GM12891 (cell line): Measurements from ENCODE around the gene LIN28B.

Source experiments
- DNase-seq: peaks from one replicate; pipeline ENCODE4 v3.0.0; 2011; ENCODE audit warnings: low spot score; ENCODE audit not compliant: insufficient read length
- FAIRE-seq: peaks from 2 replicates; lab custom pipeline; 2011; peaks lifted over from hg19 to GRCh38; lab: Jason Lieb, UNC
- PAX5 ChIP-seq: IDR thresholded peaks from 2 replicates; pipeline ENCODE4 v1.6.1; 2011; ENCODE audit warnings: low read length, moderate library complexity, mild to moderate bottlenecking; ENCODE audit not compliant: insufficient read depth, severe bottlenecking
- POLR2A ChIP-seq: IDR thresholded peaks from 2 replicates; pipeline ENCODE4 v1.6.1; 2011; ENCODE audit warnings: low read depth, low read length, control low read depth
- POLR2AphosphoS5 ChIP-seq: IDR thresholded peaks from 2 replicates; pipeline ENCODE4 v1.6.1; 2011; ENCODE audit warnings: low read depth, low read length, control low read depth
- POU2F2 ChIP-seq: IDR thresholded peaks from 2 replicates; pipeline ENCODE4 v1.6.1; 2011; ENCODE audit warnings: low read depth, mild to moderate bottlenecking, control low read depth, low read length, moderate library complexity
- SPI1 ChIP-seq: IDR thresholded peaks from 2 replicates; pipeline ENCODE4 v1.6.1; 2011; ENCODE audit warnings: low read depth, low read length, control low read depth
- TAF1 ChIP-seq: IDR thresholded peaks from 2 replicates; pipeline ENCODE4 v1.6.1; 2011; ENCODE audit warnings: low read depth, low read length, control low read depth

The LIN28B gene

DNA sequence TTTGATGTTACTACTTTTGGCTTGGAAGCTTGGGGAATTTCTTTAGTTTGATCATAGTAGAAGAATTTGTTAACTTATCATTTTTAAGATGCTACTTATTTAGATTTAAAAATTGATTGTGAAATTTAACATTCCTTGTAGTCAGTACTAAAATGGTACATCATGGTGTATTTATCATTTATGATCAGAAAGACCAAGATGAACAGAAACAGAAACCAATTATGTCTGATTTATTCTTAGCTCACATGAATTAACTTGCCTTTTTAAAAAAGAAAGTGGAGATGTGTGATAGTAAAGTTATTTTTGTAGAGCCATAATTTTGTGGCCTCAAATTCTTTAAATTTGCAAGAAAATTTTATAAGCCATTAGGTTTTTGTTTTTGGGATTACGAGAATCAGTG, 77.6 kb downstream of the LIN28B start:
- FAIRE-seq = no peak

DNA sequence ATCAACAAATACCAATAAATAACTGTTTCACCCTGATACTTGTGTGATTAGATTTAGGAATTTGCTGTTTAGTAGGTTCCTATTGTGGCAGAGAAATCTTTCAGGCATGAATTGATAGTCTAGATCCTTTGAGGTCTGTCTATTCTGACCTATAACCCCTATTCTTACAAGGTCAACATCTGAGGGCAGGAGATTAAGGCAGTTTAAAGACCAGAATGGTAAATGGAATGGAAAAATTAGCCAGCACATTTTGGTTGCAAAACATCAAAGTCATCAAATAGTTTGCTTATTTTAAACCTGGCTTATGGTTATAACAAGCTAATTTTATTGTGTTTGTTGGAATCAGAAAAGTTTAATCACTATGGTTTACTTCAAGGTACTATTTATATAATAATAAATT, 78.4 kb downstream of the LIN28B start:
- FAIRE-seq (no peak), DNase-seq (no peak)
- TF ChIP-seq SPI1 (no peak), POU2F2 (no peak), TAF1 (no peak), PAX5 (no peak), POLR2AphosphoS5 (no peak), POLR2A (no peak)

More for the DNA sequence above, 77.6 kb downstream of the LIN28B start:
- no peak for DNase-seq
- TF ChIP-seq POLR2A = no peak
- TF ChIP-seq POLR2AphosphoS5 = no peak
- TF ChIP-seq TAF1 = no peak
- no peak for TF ChIP-seq PAX5
- TF ChIP-seq POU2F2 = no peak
- TF ChIP-seq SPI1 = no peak

DNA sequence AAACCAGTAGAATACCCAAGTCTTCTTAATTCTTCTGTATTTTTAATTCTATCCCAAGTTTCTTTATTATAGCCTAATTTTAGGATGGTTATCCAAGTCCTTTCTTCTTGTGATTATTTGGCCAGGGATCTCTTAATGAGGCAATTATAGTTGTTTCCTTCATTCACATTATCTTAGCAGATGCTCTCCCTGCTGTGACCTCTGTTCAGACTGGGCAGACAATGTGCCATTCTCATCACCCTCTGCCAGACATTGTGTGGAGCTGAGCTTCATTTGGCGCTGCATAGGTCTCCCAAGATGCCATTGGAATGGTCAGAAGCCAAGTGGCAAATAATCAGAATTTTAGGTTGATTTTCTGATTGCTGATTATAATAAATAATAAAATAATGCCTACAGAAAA, 79.4 kb downstream of the LIN28B start:
- TF ChIP-seq POU2F2 (no peak), POLR2AphosphoS5 (no peak), POLR2A (no peak), SPI1 (no peak), PAX5 (no peak), TAF1 (no peak)
- DNase-seq (no peak), FAIRE-seq (no peak)

DNA sequence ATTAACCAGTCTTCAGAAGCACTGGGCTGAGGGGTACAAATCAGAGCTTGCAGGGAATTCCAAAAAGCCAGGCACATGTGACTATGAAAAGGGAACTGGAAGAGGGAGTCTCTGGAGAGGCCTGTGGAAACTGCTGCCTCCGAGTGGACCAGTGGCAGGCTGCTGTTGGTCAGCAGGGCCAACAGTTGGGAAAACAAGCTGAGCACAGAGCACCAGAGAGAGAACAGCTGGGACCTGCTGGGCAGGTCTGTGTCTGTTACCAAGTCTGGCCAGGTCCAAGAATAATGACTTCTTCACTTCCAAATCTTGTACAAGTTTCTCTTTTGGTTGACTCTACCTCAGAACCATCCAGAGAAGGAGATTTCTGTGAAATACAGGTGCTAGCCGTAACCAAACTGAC, 81.4 kb downstream of the LIN28B start:
- no peak for FAIRE-seq
- no peak for TF ChIP-seq POLR2AphosphoS5
- TF ChIP-seq SPI1 = no peak
- no peak for TF ChIP-seq POLR2A
- no peak for DNase-seq

DNA sequence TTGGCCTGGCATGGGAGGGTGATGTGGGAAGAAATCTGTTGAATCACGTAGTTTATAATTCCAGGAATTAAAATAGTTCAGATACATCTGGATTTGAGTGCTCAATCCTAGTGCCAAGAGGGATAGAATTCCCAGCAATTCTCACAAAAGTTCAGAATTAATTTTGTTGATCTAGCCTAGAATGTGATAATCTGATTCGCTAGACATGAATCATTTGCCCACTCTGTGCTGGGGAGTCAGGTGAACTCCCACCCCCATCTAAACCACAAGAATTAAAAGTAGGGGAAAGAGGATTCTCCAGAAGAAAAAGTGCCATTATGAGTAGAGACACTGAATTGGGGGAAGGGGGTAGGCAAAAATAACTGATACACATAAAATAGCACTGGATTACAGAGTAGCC, 85.0 kb downstream of the LIN28B start:
- no peak for DNase-seq
- TF ChIP-seq TAF1 (no peak), POU2F2 (no peak), POLR2AphosphoS5 (no peak), PAX5 (no peak), SPI1 (no peak), POLR2A (no peak)
- FAIRE-seq = no peak

DNA sequence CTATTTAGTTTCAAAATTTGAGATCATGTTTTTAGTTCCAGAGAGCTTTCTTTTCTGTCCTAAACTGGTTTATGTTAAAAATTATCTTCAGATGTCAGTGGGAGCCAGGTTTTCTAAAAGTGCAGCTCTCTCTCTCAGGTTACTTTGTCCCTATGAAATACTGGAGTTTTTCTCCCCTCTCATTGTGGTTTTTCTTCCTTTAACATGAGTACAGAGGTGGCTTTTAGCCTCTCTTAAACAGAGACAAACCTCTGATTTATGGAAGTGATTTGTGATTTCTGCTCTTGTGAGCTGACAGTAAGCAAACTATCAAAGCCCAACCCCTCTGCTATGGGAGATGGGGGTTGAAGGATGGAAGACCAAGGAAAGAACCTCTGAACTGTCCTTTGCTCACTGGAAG, 85.7 kb downstream of the LIN28B start:
- DNase-seq (no peak), FAIRE-seq (no peak)
- TF ChIP-seq POLR2A (no peak), POU2F2 (no peak), PAX5 (no peak), POLR2AphosphoS5 (no peak), TAF1 (no peak), SPI1 (no peak)

DNA sequence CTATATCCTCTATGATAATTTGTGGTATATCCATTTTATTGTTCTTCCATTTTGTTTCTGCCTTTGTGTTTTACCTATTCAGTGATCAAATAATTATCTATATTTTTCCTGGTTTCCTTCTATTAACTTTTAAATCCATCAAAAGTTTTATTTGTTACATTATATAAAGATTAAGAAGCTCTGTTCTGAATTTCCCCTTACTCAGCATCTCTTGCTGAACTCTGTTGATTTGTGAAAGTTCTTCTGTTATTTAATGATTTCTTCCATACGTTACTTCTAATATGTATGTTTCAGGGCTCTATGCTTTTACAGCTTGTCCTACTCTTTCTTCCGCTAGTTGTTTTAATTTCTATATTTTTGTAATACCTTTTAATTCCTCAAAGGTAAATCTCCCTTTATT, 87.1 kb downstream of the LIN28B start:
- FAIRE-seq (no peak), DNase-seq (no peak)
- TF ChIP-seq PAX5 (no peak), SPI1 (no peak), POLR2A (no peak), TAF1 (no peak), POU2F2 (no peak), POLR2AphosphoS5 (no peak)

DNA sequence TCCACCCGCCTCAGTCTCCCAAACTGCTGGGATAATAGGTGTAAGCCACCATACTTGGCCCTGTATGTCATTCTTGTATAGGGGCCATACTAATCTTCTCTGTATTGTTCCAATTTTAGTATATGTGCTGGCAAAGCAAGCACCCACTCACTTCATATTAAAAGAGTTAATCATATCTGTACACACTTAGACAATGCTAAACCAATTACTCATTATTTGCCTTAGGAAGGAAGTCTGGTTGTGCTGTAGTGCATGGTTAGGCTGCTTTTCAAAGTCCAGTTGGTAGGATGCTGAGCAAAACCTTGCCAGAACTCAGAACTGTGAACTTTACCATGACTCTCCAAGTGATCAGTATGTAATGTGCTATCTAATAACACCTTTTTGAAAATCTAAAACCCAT, 88.6 kb downstream of the LIN28B start:
- FAIRE-seq = no peak
- TF ChIP-seq POLR2AphosphoS5 (no peak), POLR2A (no peak), SPI1 (no peak), POU2F2 (no peak), PAX5 (no peak), TAF1 (no peak)
- no peak for DNase-seq

DNA sequence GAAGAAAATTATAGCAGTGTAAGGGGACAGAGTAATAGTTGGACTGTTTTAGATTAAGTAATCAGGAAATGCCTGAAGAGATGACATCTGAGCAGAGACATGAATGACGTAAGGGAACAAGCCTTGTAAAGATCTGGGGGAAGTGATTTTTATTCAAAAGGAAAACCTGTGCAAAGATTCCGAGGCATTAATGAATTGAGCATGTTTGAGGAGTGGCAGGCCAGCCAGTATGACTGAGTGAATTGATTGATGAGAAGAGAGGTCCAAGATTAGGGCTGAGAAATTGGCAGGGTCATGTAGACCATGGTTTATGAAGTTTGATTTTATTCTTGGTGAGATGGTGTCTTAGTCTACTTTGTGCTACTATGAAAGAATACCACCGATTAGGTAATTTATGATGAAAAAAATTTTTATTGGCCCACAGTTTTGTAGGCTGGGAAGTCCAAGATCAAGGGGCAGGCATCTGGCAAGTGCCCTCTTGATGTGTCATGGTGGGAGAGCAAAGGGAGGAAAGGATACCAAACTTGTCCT, 95.1 kb downstream of the LIN28B start:
- TF ChIP-seq PAX5 = no peak
- no peak for TF ChIP-seq SPI1
- TF ChIP-seq TAF1 = no peak
- TF ChIP-seq POU2F2 = no peak
- TF ChIP-seq POLR2AphosphoS5 = no peak
- FAIRE-seq (no peak), DNase-seq (no peak)

DNA sequence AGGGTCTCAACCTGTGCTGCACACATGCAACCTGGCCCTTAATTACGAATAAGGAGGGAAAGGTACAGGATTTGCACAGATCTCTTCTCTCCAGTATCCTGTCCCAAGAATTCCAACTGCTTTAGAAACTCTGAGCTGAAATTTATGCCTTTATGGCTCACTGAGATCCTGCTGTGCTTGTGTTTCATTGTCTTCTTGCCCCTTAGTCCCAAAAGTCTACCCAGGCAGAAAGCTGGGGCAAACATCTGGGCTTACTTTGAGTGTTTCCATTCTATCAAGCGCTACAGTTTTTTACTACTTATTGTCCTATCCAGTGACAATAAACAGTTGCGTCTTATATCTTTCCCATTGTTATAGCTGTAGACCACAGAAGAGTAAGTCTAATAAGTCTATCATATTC, 99.7 kb downstream of the LIN28B start:
- TF ChIP-seq SPI1 (no peak), PAX5 (no peak), POLR2A (no peak)
- DNase-seq = no peak
- FAIRE-seq = no peak

DNA sequence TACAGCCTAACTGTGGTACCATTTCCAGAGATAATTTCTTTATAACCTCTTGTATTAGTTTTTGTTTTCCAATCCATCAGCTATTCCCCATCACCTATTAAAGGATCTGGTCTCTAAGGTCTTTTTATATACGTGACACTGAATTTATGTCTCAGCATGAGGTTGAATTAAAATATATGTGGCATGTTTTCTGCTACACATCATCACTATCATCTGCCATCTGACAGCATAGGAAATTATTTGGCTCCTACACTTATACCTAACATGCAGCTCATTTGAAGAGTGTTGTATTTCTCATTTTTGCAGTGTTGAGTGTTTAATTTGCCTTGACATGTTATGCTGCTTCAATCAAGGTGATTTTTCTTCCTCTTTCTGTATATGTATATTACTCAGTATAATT, 100.3 kb downstream of the LIN28B start:
- TF ChIP-seq PAX5 = no peak
- no peak for TF ChIP-seq POLR2AphosphoS5
- no peak for TF ChIP-seq POLR2A
- TF ChIP-seq POU2F2 = no peak
- no peak for TF ChIP-seq TAF1
- no peak for TF ChIP-seq SPI1
- DNase-seq (no peak), FAIRE-seq (no peak)
